ENCODE measurements around the gene BCOR.

BCOR gene

GRCh38 chrX:40021647-40022046 lies 76.1 kb downstream of the BCOR start:
- ATAC-seq = no peak
- TF ChIP-seq ARNTL (CRISPR knock-in tag; IDR thresholded peaks at IDR 0.05; ENCODE audit: borderline replicate concordance, low read depth) = no peak
- no peak for TF ChIP-seq ZNF70 (CRISPR knock-in tag; IDR thresholded peaks at IDR 0.05)
- TF ChIP-seq POU6F1 (CRISPR knock-in tag; IDR thresholded peaks at IDR 0.05; ENCODE audit: borderline replicate concordance, low read depth) = no peak
- TF ChIP-seq CSDC2 (CRISPR knock-in tag; IDR thresholded peaks at IDR 0.05) = no peak
- TF ChIP-seq TOX (CRISPR knock-in tag; IDR thresholded peaks at IDR 0.05; ENCODE audit: borderline replicate concordance) = no peak
- TF ChIP-seq TSHZ2 (CRISPR knock-in tag; IDR thresholded peaks at IDR 0.05) = no peak
- no peak for TF ChIP-seq ZFP30 (CRISPR knock-in tag; IDR thresholded peaks at IDR 0.05)
- TF ChIP-seq ISL1 (CRISPR knock-in tag; IDR thresholded peaks at IDR 0.05) = no peak
- no peak for TF ChIP-seq CREB5 (CRISPR knock-in tag; IDR thresholded peaks at IDR 0.05; ENCODE audit: low read depth)
- no peak for TF ChIP-seq GLIS3 (CRISPR knock-in tag; IDR thresholded peaks at IDR 0.05)
- no peak for TF ChIP-seq TCF4 (CRISPR knock-in tag; IDR thresholded peaks at IDR 0.05; ENCODE audit: borderline replicate concordance)

GRCh38 chrX:40019541-40019940 lies 78.2 kb downstream of the BCOR start:
- ATAC-seq = no peak

More at GRCh38 chrX:40019541-40019940, 78.2 kb downstream of the BCOR start:
- TF ChIP-seq POU6F1 (CRISPR knock-in tag; IDR thresholded peaks at IDR 0.05; ENCODE audit: borderline replicate concordance, low read depth) = no peak
- TF ChIP-seq RARB (CRISPR knock-in tag; IDR thresholded peaks at IDR 0.05) = no peak
- no peak for TF ChIP-seq CSDC2 (CRISPR knock-in tag; IDR thresholded peaks at IDR 0.05)
- TF ChIP-seq ZNF8 (CRISPR knock-in tag; IDR thresholded peaks at IDR 0.05) = no peak
- no peak for TF ChIP-seq CREB5 (CRISPR knock-in tag; IDR thresholded peaks at IDR 0.05; ENCODE audit: low read depth)
- TF ChIP-seq CSRNP3 (CRISPR knock-in tag; IDR thresholded peaks at IDR 0.05) = no peak
- TF ChIP-seq TCF4 (CRISPR knock-in tag; IDR thresholded peaks at IDR 0.05; ENCODE audit: borderline replicate concordance) = no peak
- no peak for TF ChIP-seq TOX (CRISPR knock-in tag; IDR thresholded peaks at IDR 0.05; ENCODE audit: borderline replicate concordance)

Data from SK-N-SH treated with all-trans-retinoic acid at 6 μM for 48 hours (cell line).